Stimulated activated naive CD4-positive, alpha-beta T cell (primary cell): Measurements from ENCODE around the gene LRRN3.
A peak's percentile ranks its signal among the peaks of the same experiment; 100 is the strongest.

ENCODE experiments used
- DNase-seq, 6 experiments: peaks; one replicate each; lab custom pipeline; 2025; lab: John Stamatoyannopoulos, UW

The LRRN3 gene

DNA sequence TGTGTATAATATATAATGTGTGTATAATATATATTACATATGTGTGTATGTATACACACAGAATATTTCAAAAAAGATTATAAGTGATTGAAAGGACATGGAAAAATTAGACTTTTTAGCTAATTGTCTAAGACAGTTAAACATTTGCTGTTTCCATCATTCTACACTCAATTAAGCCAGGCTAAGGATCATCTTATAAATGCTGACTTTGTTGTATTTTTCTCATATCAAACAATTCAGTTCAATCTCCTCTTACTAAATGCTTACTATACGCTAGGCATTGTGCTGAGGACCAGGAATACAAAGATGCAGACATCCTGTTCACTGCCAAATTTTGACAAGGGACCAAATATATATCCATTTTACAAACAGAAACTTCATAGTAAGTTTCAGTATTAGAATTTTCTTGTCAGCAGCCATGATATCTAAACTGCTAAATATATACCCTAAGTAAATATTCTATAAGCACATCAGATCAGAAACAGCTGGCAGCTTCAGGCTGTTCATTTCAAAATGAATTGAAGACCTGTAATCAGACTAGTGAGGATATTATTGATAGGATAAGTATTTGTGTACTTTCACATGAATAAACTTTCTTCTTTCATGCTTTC, 10.3 kb upstream of the LRRN3 start:
- no peak for DNase-seq

- peak in 1 of 6 experiments; percentile 47 for DNase-seq
Observed at GRCh38 chr7:111081546-111082267, 9.2 kb upstream of the LRRN3 start.

DNA sequence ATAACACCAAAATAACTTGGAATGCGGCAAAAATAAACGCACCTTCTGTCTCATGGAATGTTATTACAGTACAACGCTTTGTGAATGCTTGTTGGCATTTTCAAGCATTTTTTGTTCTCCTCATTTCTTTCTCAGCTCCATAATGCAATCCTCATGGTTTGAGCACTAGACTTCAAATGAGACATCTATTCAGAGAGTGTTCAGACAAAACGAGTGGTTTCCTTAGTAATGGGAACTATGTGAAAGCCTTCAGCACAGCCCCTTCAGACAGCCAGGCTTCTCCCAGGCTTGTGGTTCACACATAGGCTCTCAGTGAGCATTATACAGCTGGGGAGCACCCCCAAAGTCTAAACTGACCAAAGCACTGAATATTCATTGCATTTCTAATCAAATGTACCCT, 8.6 kb upstream of the LRRN3 start:
- DNase-seq = no peak

- DNase-seq = peak; percentile 4 to 88 (median 64)
Observed at GRCh38 chr7:111083413-111083812, 7.5 kb upstream of the LRRN3 start.

- no peak for DNase-seq
Observed at GRCh38 chr7:111085356-111085755, 5.6 kb upstream of the LRRN3 start.

- no peak for DNase-seq
Observed at GRCh38 chr7:111086532-111086931, 4.4 kb upstream of the LRRN3 start.

GRCh38 chr7:111088328-111088727, 2.6 kb upstream of the LRRN3 start:
- no peak for DNase-seq

DNA sequence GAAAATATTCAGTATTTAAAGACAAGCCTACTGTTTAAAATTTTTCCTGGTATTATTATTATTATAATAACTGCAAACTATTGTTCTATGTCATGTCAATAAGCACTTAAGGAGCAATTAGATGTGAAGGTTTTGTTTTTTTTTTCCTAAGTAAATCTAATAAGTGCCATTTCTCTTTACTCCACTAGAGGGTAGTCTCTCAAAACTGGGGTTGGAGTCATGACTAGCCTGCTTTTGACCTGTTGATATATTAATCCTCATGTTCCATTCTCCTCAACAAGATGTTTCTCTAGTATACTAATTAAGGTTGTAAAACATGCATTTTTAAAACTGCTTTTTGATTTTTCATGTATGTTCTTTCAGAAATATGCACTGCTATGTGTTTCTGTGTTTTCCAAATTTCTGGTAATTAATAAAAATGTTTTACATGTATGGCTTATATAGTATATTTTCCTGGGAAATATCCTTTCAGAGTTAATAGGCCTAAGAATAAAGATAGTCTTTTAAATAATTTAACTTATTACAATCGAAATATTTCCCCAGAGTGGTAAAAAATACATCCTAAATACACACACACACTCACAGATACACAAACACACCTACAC, 1.0 kb upstream of the LRRN3 start:
- peak in 3 of 6 experiments; percentile 9 to 45 (median 41) for DNase-seq

DNA sequence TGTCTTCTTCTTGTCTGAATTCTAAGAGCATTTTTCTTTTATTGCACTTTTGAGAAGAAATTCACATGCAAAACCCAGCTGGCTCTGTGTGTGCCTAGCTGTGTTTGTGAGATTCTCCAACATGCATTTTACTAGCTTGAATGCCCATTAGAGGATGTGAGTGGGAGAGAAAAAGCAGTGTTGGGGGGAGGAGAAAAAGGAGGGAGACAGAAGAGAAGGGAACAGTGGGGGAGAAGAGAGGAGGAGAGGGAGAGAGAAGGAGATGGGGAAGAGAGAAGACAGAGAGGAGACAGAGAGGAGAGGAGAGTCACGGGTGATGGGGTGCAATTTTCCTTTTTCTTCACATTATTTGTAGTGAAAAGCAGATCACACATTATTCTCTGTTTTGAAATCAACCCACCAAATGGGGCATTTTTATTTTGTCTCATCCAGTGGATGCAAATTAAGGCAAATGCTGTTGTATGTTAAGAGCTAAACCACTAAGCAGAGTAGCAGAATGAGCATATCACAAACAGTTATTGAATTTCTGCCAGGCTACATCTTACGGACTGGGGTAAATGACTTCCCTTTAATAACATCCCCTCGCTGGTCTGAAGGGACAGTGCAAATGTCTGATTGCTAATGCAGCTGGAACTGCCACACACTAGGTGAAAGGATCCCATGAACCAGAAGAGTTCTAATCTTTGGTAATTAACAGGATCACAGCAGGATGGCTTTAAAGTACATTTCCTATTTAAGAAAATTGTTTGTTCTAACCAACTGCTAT, 849 bp downstream of the LRRN3 start:
- DNase-seq = no peak

DNA sequence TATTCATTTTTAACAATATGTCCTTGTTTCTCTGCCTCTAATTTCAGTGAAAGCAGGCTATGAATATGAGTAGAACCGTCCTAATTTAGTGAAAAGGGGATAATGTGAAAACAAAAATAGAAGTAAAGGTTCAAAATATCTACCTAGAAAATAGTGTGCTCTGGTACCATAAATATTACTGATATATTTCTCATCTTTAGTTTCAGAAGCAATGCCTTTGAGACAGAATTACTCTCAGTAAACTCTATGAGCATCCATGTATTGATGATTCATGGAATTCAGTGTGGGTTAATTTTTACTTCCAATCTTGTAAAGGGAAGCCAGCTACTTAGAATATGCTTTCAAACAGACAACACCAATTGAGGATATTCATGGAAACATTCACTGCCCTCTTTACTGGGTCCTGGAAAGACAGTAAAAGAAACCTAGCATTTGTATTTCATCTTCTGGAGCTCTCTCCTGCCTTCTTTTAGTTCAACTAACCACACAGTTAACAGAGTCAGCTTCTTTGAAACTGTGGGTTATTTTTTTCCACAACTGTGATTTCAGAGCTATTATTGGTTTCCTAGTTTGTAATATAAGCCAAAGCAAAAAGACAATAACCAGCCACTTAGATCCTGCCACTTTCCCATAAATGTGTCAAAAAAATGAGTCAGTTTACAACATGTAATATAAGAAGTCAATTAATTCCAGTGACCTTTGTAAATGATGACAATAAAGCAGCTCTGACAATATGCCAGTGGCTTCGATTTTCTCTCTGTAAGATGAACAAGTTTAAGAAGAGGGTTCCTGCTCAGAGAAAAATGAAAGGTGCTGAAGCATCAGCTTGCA, 1.7 kb downstream of the LRRN3 start:
- DNase-seq = peak in 2 of 6 experiments; percentile 19 to 20

DNA sequence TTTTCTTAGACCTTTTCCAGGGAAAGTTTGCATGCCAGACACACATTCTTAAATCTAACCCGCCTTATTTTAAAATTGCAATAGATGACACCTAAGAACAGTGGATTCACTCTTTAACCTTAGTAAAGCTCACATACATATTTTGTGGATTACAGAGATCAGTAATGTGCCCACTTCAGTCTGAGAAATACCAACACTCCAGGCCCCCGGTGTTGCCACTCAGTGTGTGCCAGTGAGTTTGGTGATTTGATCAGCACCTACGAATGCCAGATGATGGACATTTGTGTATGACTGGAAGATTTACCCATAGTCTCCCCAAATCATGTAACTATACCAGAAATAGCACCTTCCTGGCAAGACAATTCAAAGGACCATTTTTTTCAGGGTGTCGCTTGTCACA, 2.6 kb downstream of the LRRN3 start:
- no peak for DNase-seq

DNA sequence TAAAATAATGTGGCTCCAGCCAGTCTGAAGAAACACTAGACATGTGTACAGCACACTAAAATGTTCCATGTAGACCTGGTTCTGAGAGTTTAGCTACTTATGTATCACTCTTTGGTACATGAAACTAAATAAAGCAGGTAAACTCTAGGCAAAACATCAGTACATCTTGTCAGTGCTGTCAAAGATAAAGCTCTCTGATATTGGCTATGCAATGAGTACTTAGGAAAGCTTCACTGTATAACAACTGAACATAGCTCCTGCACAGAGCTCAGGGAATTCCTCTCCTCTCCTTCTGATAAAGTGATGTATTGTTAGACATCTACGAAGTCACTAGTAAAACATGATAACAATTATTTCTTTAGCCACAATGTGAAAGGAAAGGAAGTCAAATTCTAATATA, 3.5 kb downstream of the LRRN3 start:
- no peak for DNase-seq

- no peak for DNase-seq
Observed at GRCh38 chr7:111096997-111097396, 6.1 kb downstream of the LRRN3 start.

DNA sequence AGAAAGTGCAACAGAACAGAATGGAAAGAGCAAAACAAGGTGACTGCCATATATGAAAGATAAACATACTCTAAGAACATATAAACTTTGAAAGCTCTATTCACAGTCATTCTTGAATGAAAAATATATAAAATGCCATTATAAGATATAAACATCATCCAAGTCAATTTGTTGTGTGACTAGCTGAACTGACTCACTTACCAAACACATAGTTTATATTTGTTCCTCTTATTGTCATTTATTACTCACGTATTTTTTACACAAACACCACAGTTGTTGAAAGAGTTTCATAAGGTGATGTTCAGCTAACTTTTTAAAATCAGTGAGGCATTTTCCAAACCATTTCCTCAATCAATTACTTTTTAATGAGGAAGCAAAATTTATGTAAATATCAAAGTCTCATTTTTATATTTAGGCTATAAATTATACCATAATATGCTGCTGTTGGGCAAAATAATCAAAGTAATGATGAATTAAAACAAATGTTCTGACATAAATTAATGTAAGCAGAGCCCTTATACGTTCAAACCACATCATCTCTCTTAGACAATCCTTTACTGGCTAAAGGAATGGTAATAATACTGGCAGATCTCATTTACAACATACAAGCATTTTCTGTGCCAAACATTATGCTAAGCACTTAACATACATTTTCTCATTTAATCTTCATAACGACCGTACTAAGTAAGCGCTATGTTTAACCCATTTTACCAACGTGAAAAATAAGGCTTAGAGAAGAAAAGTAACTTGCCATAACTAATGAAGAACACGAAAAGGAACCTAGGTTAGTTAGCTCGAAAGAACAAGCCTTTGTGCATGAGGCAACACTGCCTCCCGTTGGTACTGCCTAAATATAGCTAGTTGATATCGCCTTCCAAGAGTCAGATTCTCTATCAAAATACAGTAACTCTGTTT, 7.3 kb downstream of the LRRN3 start:
- DNase-seq = peak; percentile 39 to 70 (median 54)

DNA sequence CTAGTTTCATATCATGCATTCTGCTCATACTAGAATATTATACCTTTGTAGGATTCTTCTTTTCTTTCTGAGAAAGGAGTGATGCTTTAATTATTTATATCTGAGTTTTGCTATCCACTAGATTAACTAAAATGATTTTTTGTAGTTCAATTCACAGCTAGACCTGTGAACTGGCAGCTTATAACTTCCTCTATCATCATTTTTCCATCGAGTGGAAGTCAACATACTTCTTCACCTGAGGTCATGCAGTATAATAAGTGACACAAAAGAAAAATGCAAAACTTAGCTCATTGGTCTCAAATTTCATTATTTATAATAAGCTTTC, 8.0 kb downstream of the LRRN3 start:
- no peak for DNase-seq

- no peak for DNase-seq
Observed at GRCh38 chr7:111101856-111102646, 11.1 kb downstream of the LRRN3 start.

DNA sequence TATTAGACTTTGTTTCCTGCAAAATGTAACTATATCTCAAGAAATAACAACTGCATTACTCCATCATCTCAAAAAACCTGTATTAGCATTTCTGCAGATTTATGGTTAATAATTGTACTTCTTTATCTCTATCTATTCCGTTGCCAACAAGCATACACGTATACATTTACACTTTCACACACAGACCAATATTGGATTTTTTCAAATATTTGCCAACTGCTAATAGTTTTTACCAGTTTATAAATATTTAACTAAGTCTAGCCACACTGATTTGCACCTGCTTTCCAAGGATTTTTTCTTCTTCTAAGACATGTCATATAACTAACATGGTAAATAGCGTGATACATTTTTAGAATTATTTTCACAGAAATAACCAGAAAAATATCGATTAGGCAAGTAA, 12.2 kb downstream of the LRRN3 start:
- DNase-seq = no peak

DNA sequence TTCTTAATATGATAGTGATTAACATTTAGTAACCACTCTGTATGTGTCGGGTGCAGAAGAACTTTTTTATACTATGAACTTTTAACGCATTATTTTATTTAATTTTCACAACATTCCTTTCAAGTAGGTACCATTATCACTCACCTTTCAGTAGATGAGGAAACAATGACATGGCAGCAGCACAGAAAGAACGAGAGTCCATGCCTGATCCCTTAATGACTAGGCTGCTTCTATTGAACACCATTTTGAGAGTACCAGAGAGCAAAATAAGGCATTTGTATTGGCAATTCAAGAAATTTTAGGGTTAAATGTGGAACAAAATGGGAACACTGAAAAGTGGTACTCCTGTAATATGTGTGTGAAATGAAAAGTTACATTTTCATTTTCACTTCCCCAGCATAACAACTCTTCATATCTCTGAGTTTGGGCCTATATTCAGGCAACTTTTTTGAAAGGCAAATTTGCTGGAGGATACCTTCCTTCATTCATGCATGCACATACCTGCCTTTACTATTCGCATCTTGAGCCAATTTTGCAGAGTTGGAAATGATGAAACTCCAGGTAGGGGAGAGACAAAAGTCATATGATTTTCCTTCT, 12.8 kb downstream of the LRRN3 start:
- no peak for DNase-seq

DNA sequence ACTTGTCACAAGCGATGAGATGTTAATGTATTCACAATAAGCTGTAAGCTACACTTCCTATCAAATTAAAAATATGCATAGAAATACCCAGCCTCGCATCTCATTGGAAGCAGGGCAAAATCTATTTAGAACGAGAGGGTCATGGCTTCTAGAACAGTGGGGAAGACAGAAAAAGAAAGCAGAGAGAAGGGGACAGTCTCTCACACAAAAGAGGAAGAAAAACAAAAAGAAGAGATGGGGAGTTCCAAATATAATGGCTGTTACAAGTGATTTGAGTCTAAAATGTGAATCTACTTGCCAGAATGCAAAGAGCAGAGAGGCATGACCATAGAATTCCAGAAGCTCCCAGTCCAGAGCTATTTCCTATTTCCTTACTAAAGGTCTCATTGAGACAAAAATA, 13.8 kb downstream of the LRRN3 start:
- DNase-seq = no peak

DNA sequence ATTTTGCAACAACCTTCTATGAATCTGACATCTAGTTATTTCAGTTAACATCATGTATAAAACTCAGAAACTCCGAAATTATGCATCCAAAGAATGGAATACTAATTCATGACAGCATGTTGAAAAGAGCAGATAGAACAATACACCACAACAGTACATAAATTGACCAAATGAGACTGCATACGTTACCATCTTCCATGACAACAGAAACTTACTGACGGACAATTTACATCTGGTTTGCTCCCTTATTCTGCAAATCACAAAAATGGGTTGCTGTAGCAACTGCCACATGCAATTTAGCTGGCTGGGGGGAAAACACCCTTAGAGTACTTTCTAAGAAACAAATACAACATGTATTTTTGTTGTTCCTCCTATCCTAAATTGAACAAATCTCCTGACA, 14.3 kb downstream of the LRRN3 start:
- DNase-seq = no peak
